ENCODE data around the gene SALL3.

GRCh38 chr18:78948707-78949106, 30.9 kb upstream of the SALL3 start:
- no peak for TF ChIP-seq POLR2A (IDR thresholded peaks at IDR 0.05)
- TF ChIP-seq CTCF (IDR thresholded peaks at IDR 0.05): no peak
- TF ChIP-seq POLR2AphosphoS5 (IDR thresholded peaks at IDR 0.05): no peak
